SU-DHL-6 (cell line): ENCODE results near the gene INO80D.
"Not testable (repeated sequence)": the region's sequence is repeated elsewhere in the genome, so short reads cannot be mapped to it uniquely, and the experiment has no call there.

ENCODE experiments used
- H2AFZ ChIP-seq: fragments of 200-600 bp; sonication (generic); 2 replicates; pipeline ENCODE4 v1.6.1; 2014; ENCODE audit warnings: low read depth, mild to moderate bottlenecking, moderate library complexity, mixed read lengths, antibody characterized with exemption, low read length; ENCODE audit not compliant: severe bottlenecking
- H3F3A ChIP-seq: fragments of 200-600 bp; shearing (Covaris generic); 2 replicates; pipeline ENCODE4 v1.6.0; 2016; ENCODE audit warnings: antibody characterized with exemption, mild to moderate bottlenecking; ENCODE audit not compliant: insufficient read depth
- H3K27ac ChIP-seq: fragments of 200-600 bp; sonication (generic); 2 replicates; pipeline ENCODE4 v1.5.1; 2016; ENCODE audit warnings: low read depth, mild to moderate bottlenecking, low read length, moderate library complexity, mixed read lengths
- H3K27me3 ChIP-seq: fragments of 200-600 bp; sonication (generic), shearing (Covaris generic); 2 replicates; pipeline ENCODE4 v1.6.0; 2014; ENCODE audit warnings: mild to moderate bottlenecking, low read length
- H3K36me3 ChIP-seq: fragments of 200-600 bp; sonication (generic); 2 replicates; pipeline ENCODE4 v1.6.1; 2014; ENCODE audit warnings: mild to moderate bottlenecking, low read length, mixed read lengths
- H3K4me2 ChIP-seq: fragments of 300-600, 200-600 bp; shearing (Covaris generic), sonication (generic); 2 replicates; pipeline ENCODE4 v1.6.0; 2014; ENCODE audit warnings: low read length, low read depth, mild to moderate bottlenecking; ENCODE audit not compliant: poor library complexity, severe bottlenecking
- H3K4me3 ChIP-seq: fragments of 200-600 bp; sonication (generic); 2 replicates; pipeline ENCODE4 v1.5.1; 2014; ENCODE audit warnings: antibody characterized with exemption, low read length, mild to moderate bottlenecking, mixed read lengths; ENCODE audit not compliant: insufficient read depth, poor library complexity, severe bottlenecking
- H3K79me2 ChIP-seq: fragments of 200-600 bp; sonication (generic); 2 replicates; pipeline ENCODE4 v1.6.1; 2014; ENCODE audit warnings: mild to moderate bottlenecking, low read length, moderate library complexity; ENCODE audit not compliant: insufficient read depth
- H3K9ac ChIP-seq: fragments of 200-600 bp; sonication (generic); 2 replicates; pipeline ENCODE4 v1.7.0; 2014; ENCODE audit warnings: mild to moderate bottlenecking, low read length
- H3K9me2 ChIP-seq: fragments of 200-600 bp; sonication (generic); replicated peaks from 2 replicates; pipeline ENCODE4 v1.6.1; 2014; ENCODE audit warnings: low read length; ENCODE audit not compliant: insufficient read depth
- H3K9me3 ChIP-seq: fragments of 200-600 bp; sonication (generic); 2 replicates; pipeline ENCODE4 v1.6.1; 2014; ENCODE audit warnings: low read length, mixed read lengths; ENCODE audit not compliant: insufficient read depth
- H4K20me1 ChIP-seq: fragments of 200-600 bp; sonication (generic); 2 replicates; pipeline ENCODE4 v1.6.1; 2014; ENCODE audit warnings: low read depth, mild to moderate bottlenecking, antibody characterized with exemption, low read length, moderate library complexity, mixed read lengths
- CTCF ChIP-seq: fragments of 200-600 bp; sonication (generic); IDR thresholded peaks from one replicate; pipeline ENCODE4 v1.5.1; 2017; ENCODE audit warnings: antibody characterized with exemption, mild to moderate bottlenecking, low read length, moderate library complexity; ENCODE audit not compliant: insufficient read depth, poor library complexity, severe bottlenecking
- EZH2phosphoT487 ChIP-seq: fragments of 200-600 bp; sonication (generic), shearing (Covaris generic); conservative IDR thresholded peaks from 2 replicates; pipeline ENCODE4 v1.6.1; 2018; ENCODE audit warnings: mild to moderate bottlenecking, antibody characterized with exemption, low read length, moderate library complexity, mixed read lengths

The INO80D gene

GRCh38 chr2:206085742-206086445 lies at the start of gene INO80D:
INO80D (minus strand) TSS chr2:206086174; CDS start chr2:206063016, 23,158 bp downstream.
- peak within 1 kb of the TSS; percentile 75 for H3K9ac ChIP-seq
- peak; percentile 44 for TF ChIP-seq CTCF
- no peak for TF ChIP-seq EZH2phosphoT487
- no peaks in the 10 kb centered on the region for H4K20me1 ChIP-seq
- no peaks in the 10 kb centered on the region for H3K27me3 ChIP-seq
- peak within 1 kb of the TSS; percentile 96 for H3K4me2 ChIP-seq
- H3K27ac ChIP-seq, result peak within 1 kb of the TSS; percentile 93
- no peaks in the 10 kb centered on the region for H3K36me3 ChIP-seq
- H3K9me2 ChIP-seq, result no peaks in the 10 kb centered on the region
- peaks cover 67% of the 10 kb centered on the region for H3K79me2 ChIP-seq
- H3K4me3 ChIP-seq, result peak within 1 kb of the TSS; percentile 91
- no peaks in the 10 kb centered on the region for H3K9me3 ChIP-seq
- H2AFZ ChIP-seq, result peak within 1 kb of the TSS; percentile 82
- peaks cover 19% of the 10 kb centered on the region for H3F3A ChIP-seq

GRCh38 chr2:206127656-206128055 lies 41.7 kb upstream of the INO80D start:
- Histone ChIP-seq H3K36me3 (peaks cover 51% of the 10 kb centered on the region), H3K4me3 (no peak overlapping the region)
- no peak for TF ChIP-seq CTCF
- TF ChIP-seq EZH2phosphoT487, result no peak

GRCh38 chr2:206125901-206126300 lies 39.9 kb upstream of the INO80D start:
- no peak for TF ChIP-seq CTCF
- TF ChIP-seq EZH2phosphoT487, result no peak
- Histone ChIP-seq H3K9me2 (no peaks in the 10 kb centered on the region), H3K27me3 (no peaks in the 10 kb centered on the region), H3K79me2 (no peaks in the 10 kb centered on the region), H3F3A (0 out of 2 replicates have a peak, but pooled peaks cover 4% of the 10 kb centered on the region), H3K27ac (no peak overlapping the region), H3K4me2 (no peak overlapping the region), H3K9ac (no peak overlapping the region), H2AFZ (no peak overlapping the region), H4K20me1 (no peaks in the 10 kb centered on the region), H3K9me3 (no peaks in the 10 kb centered on the region), H3K4me3 (no peak overlapping the region), H3K36me3 (peaks cover 48% of the 10 kb centered on the region)

More at GRCh38 chr2:206127656-206128055, 41.7 kb upstream of the INO80D start:
- no peak overlapping the region for H2AFZ ChIP-seq
- H3K9me3 ChIP-seq, result no peaks in the 10 kb centered on the region
- no peak overlapping the region for H3K27ac ChIP-seq
- no peaks in the 10 kb centered on the region for H3K9me2 ChIP-seq
- no peaks in the 10 kb centered on the region for H3K27me3 ChIP-seq
- no peak overlapping the region for H3K9ac ChIP-seq
- H3F3A ChIP-seq, result 0 out of 2 replicates have a peak, but pooled peaks cover 4% of the 10 kb centered on the region
- H4K20me1 ChIP-seq, result no peaks in the 10 kb centered on the region
- no peaks in the 10 kb centered on the region for H3K79me2 ChIP-seq
- H3K4me2 ChIP-seq, result no peak overlapping the region

DNA sequence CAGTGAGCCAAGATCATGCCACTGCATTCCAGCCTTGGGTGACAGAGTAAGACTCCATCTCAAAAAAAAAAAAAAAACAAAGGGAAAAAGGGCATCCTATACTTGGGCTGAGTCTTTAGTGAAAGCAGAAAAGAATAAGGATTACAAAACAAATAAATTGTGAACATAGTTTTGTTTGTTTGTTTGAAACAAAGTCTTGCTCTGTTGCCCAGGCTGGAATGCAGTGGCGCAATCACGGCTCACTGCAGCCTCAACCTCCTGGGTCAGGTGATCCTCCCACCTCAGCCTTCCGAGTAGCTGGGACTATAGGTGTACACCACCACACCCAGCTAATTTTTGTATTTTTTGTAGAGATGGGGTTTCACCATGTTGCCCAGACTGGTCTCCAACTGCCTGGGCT lies 36.6 kb upstream of the INO80D start:
- H3K4me3 ChIP-seq, H3K4me2 ChIP-seq, H3K9ac ChIP-seq, H3K9me3 ChIP-seq, H3K79me2 ChIP-seq, H2AFZ ChIP-seq, H3K27me3 ChIP-seq, H3F3A ChIP-seq, H3K27ac ChIP-seq, H4K20me1 ChIP-seq, H3K9me2 ChIP-seq: not testable (repeated sequence)
- H3K36me3 ChIP-seq, result peaks cover 47% of the 10 kb centered on the region
